Suprapubic skin (tissue), 4 donors: ENCODE measurements around the gene RPL22.

ENCODE experiments used
- CTCF ChIP-seq, 2 donors: fragments of 200-600 bp in 1 of 2; fragments of 450-650 bp in 1 of 2; sonication (generic) in 1 of 2; IDR thresholded peaks; one replicate each; pipeline ENCODE4 v1.5.1; 2016 to 2019; ENCODE audit warnings: antibody characterized with exemption in 2 of 2, mild to moderate bottlenecking in 1 of 2, moderate library complexity in 1 of 2
- EP300 ChIP-seq: sonication (generic); formaldehyde crosslinking; IDR thresholded peaks from one replicate; pipeline ENCODE4 v1.6.1; 2017; ENCODE audit warnings: antibody characterized with exemption
- POLR2A ChIP-seq, 2 donors: fragments of 450-650 bp; IDR thresholded peaks; one replicate each; pipeline ENCODE4 v1.6.1; 2017; ENCODE audit warnings: antibody characterized with exemption in 2 of 2, mild to moderate bottlenecking in 2 of 2, moderate library complexity in 2 of 2
- POLR2AphosphoS5 ChIP-seq, 3 donors: sonication (generic); formaldehyde crosslinking; IDR thresholded peaks; one replicate each; pipeline ENCODE4 v1.6.1; 2017; ENCODE audit warnings: antibody characterized with exemption in 3 of 3

- TF ChIP-seq POLR2A (IDR thresholded peaks at IDR 0.05) (no peak), CTCF (IDR thresholded peaks at IDR 0.05) (no peak), POLR2AphosphoS5 (IDR thresholded peaks at IDR 0.05) (no peak), EP300 (no peak)
Observed at GRCh38 chr1:6245869-6246496, 46.6 kb upstream of the RPL22 start.
